LNCaP clone FGC (cell line): Measurements from ENCODE around the gene SLC35G6.
"Not testable (repeated sequence)": the region's sequence is repeated elsewhere in the genome, so short reads cannot be mapped to it uniquely, and the experiment has no call there.

Source experiments
- DNase-seq: peaks from one replicate; pipeline ENCODE4 v3.0.0-alpha.2; 2011; ENCODE audit warnings: low read depth
- H3K4me3 ChIP-seq: 2 replicates; pipeline ENCODE4 v1.5.1; 2011; ENCODE audit warnings: mild to moderate bottlenecking, low read depth, low read length, control low read depth
- CTCF ChIP-seq: IDR thresholded peaks from 2 replicates; pipeline ENCODE4 v1.5.1; 2012; ENCODE audit warnings: mild to moderate bottlenecking; ENCODE audit not compliant: control insufficient read depth, insufficient read depth; ENCODE audit errors: extremely low read depth

SLC35G6 gene

GRCh38 chr17:7481275-7481674 is at the start of gene SLC35G6:
Gene SLC35G6 (plus strand): TSS chr17:7481446. CDS start chr17:7481517, 71 bp downstream.
- DNase-seq, H3K4me3 ChIP-seq: not testable (repeated sequence)

GRCh38 chr17:7432296-7432695 is 49.0 kb upstream of the SLC35G6 start:
- no peak overlapping the region for H3K4me3 ChIP-seq
- TF ChIP-seq CTCF = no peak
- no peak for DNase-seq

DNA sequence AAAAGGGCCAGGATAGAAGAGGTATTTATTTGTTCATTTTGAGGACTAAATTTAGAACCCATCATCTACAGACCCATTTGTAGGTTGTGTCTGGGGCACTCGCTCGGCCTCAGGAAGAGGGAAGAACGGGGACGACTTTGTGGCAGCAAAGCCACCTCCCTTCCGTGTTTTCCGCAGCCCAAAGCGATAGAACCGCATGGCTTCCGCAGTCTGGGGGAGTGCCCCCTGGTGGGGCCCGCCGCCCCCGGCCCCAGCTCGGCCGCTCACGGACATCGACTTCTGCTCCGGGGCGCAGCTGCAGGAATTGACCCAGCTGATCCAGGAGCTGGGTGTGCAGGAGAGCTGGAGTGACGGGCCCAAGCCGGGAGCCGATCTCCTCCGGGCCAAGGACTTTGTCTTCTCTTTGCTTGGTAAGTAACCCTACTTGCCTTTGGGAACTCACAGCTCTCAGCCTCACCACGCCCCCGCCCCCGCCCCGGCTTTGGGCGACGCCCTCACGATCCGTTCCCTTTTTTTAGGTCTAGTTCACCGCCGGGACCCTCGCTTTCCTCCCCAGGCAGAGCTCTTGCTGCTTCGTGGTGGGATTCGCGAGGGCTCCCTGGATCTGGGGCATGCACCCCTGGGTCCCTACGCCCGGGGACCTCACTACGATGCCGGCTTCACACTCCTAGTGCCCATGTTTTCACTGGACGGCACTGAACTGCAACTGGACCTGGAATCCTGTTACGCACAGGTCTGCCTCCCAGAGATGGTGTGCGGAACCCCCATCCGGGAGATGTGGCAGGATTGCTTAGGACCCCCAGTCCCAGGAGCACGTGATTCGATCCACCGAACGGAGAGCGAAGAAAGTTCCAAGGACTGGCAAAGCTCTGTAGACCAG is 45.3 kb upstream of the SLC35G6 start:
- DNase-seq = no peak
- H3K4me3 ChIP-seq = peak overlapping the region; percentile 60
- TF ChIP-seq CTCF = no peak

DNA sequence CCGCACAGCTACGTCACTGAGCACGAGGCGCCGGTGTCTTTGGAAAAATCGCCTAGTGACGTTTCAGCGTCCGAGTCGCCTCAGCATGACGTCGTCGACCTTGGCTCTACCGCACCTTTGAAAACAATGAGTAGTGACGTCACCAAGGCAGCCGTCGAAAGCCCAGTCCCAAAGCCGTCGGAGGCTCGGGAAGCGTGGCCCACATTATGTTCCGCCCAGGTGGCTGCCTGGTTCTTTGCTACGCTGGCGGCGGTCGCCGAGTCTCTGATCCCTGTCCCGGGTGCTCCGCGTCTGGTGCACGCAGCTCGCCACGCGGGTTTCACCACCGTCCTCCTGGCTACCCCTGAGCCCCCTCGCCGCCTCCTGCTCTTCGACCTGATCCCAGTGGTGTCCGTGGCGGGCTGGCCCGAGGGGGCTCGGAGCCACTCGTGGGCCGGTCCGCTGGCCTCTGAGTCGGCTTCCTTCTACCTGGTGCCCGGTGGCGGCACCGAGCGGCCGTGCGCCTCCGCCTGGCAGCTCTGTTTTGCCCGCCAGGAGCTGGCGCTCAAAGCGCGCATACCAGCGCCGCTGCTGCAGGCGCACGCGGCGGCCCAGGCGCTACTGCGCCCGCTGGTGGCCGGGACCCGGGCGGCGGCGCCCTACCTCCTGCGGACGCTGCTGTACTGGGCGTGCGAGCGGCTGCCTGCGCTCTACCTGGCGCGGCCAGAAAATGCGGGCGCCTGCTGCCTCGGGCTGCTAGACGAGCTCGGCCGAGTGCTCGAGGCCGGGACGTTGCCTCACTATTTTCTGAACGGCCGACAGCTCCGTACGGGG is 44.5 kb upstream of the SLC35G6 start:
- H3K4me3 ChIP-seq = peak overlapping the region; percentile 60
- peak; percentile 41 for DNase-seq
- TF ChIP-seq CTCF = peak; percentile 81

DNA sequence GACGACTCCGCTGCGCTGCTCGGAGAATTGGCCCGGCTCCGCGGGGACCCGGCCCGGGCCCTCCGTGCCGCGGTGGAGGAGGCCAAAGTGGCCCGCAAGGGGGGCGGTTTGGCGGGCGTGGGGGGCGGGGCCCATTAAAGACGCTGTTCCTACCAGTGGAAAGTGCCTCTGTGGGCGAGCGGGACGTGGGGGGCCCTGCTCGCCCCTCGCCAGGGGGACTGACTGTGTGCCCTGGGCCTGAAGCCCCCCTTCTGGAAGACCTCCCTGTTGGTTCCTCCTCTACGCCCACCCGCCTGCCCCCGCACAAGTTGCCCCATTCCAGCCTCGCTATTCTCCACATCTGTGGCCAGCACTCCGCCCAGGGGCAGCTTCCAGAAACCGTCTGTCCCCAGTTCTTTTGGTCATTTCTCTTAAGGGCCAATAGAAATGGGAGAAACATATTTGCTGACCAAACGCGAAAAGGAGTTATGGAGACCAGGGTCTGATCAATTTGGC is 43.8 kb upstream of the SLC35G6 start:
- no peak for TF ChIP-seq CTCF
- H3K4me3 ChIP-seq = no peak overlapping the region
- no peak for DNase-seq

GRCh38 chr17:7437950-7438614 is 43.2 kb upstream of the SLC35G6 start:
- TF ChIP-seq CTCF = no peak
- no peak overlapping the region for H3K4me3 ChIP-seq
- no peak for DNase-seq
